AG09319 (cell line): ENCODE data around the gene NADK2.

Experiments used
- DNase-seq: peaks from one replicate; pipeline ENCODE4 v3.0.0-alpha.2; 2010; ENCODE audit warnings: low read depth; ENCODE audit errors: extremely low read depth
- TF ChIP-seq, protein P1 (sequence below): IDR thresholded peaks from 2 replicates; pipeline ENCODE4 v1.5.1; 2011; ENCODE audit warnings: low read depth, mild to moderate bottlenecking, inconsistent platforms, low read length, moderate library complexity

Gene NADK2

DNA sequence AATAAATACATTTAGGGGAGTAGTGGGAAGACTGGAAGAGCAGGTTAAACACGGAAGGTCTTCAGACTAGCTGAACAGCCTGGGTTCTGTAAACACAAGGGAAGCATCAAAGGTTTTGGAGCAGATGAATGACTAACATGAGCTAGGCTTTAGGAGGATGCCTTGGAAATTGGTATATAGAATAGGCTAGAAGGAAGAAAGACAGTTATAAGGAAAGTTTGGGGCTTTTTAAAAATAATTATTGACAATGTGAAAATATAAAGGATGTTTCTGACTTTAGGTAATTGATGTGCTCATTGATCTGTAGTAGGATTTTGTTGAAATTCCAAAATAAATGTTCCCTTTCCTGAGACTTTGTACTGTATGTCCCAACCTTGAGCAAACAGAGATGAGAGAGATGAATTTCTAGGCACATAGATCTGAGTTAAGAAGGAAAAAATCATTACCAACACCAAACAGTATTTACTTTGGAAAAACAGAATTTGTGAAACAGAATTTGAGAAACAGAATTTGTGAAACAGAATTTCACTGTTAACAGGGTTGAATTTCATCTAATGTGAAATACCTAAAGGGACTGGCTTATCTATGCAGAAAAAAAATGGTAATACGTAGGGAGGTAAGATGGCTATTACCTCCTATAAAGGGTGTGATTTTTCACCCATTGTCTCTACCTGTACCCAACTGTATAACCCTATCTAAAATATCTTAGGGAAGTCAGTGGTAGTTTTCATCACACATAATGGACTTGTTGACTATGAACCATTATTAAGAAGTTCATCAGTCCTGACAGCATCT, 61.0 kb downstream of the NADK2 start:
- DNase-seq: no peak
- TF ChIP-seq, protein P1, sequence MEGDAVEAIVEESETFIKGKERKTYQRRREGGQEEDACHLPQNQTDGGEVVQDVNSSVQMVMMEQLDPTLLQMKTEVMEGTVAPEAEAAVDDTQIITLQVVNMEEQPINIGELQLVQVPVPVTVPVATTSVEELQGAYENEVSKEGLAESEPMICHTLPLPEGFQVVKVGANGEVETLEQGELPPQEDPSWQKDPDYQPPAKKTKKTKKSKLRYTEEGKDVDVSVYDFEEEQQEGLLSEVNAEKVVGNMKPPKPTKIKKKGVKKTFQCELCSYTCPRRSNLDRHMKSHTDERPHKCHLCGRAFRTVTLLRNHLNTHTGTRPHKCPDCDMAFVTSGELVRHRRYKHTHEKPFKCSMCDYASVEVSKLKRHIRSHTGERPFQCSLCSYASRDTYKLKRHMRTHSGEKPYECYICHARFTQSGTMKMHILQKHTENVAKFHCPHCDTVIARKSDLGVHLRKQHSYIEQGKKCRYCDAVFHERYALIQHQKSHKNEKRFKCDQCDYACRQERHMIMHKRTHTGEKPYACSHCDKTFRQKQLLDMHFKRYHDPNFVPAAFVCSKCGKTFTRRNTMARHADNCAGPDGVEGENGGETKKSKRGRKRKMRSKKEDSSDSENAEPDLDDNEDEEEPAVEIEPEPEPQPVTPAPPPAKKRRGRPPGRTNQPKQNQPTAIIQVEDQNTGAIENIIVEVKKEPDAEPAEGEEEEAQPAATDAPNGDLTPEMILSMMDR: no peak

DNA sequence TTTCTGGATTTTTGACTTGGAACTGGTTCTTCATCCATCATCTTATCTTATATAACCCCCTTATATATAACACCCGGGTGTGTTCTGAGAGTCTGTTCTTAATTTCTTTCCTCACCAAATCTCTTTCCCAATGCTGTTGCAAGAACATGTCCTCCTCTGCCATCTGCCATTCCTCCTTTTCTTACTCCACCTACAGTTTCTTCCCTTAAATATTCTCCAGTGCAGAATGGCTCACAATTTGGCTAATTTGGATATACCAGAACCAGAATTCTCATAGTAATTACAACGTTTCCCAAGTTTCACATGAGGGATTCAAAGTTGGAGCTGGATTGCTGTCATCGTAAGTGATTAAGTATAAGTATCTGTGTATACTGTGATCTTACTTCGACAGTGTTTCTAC, 61.8 kb downstream of the NADK2 start:
- TF ChIP-seq, protein P1: no peak
- DNase-seq: no peak

DNA sequence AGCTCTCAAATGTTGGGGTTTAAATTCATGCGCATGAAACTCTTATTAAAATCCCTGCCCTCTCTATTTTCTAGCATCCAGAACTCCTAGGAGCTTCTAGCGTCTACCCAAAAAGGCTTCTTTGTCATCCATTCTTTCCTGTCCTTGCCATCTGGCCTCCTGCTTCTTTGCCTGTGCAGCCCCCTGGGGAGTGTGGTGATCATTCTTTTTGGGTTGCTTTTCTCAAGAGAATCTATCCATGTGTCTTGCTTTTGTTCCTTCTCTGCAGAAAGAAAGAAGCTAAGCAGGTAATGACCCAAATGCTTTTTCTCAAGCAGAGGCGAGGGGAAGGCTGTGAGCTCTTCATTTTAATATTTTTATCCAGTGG, 63.2 kb downstream of the NADK2 start:
- no peak for DNase-seq
- TF ChIP-seq, protein P1: no peak

GRCh38 chr5:36177715-36178523, 63.8 kb downstream of the NADK2 start:
- TF ChIP-seq, protein P1: peak; percentile 52
- DNase-seq: peak; percentile 24

- DNase-seq: no peak
Observed at GRCh38 chr5:36177154-36177553, 64.6 kb downstream of the NADK2 start.

DNA sequence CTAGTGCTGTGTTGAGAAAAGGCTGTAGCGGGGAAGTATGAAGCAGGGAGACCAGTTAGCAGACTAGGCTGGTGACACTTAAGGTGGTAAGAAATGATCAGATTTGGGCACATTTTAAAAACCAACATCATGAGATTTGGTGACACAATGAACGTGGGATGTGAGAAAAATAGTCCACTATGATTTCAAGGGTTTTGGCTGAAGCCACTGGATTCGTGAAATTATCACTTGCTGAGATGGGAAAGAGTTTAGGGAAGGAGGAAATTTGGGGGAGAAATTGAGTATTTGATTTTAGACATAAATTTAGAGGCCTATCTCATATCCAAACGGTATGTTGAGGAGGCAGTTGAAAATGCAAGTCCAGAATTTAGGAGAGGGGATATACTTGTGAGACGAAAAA, 66.7 kb downstream of the NADK2 start:
- TF ChIP-seq, protein P1: no peak
- no peak for DNase-seq

More at GRCh38 chr5:36177154-36177553, 64.6 kb downstream of the NADK2 start:
- TF ChIP-seq, protein P1: no peak

DNA sequence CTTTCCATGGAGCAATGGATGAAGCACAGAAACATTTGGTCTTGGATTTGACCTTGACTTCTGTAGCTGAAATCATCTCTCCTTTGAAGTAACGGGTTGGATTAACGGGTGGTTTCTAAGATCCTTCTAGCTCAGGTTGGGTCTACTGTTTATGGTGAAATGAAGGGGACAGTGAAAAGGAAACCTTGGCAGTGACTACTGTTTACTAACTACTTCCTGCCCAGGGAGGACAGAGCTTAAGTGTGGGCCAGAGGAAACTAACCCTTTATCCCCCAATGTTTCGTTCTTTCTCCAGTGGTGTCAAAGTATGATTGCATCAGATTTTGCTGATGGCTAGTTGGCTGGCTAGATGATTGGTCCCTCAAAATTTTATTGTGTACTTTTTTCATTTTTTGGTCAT, 67.6 kb downstream of the NADK2 start:
- DNase-seq: no peak
- TF ChIP-seq, protein P1: no peak
